Testis (tissue), 3 donors: ENCODE data around the gene CLDND2. TPM values are rescaled to one million over a fixed set of nuclear protein-coding genes. Genes with fewer than 3 reads are reported as not detected.

ENCODE experiments used
- DNase-seq: peaks from one replicate; pipeline ENCODE4 v3.0.0-alpha.2; 2019
- H3K27ac ChIP-seq, 2 donors: fragments of 200-600 bp; sonication (generic); one replicate each; pipeline ENCODE4 v1.5.1; 2019
- H3K27me3 ChIP-seq: fragments of 200-600 bp; sonication (generic); one replicate; pipeline ENCODE4 v1.5.1; 2019
- H3K36me3 ChIP-seq: fragments of 200-600 bp; sonication (generic); one replicate; pipeline ENCODE4 v1.5.1; 2017; ENCODE audit warnings: low read depth; ENCODE audit errors: missing control alignments
- H3K4me1 ChIP-seq: fragments of 200-600 bp; sonication (generic); one replicate; pipeline ENCODE4 v1.5.1; 2019
- H3K4me3 ChIP-seq, 2 donors: fragments of 200-600 bp; sonication (generic); one replicate each; pipeline ENCODE4 v1.5.1; 2017 to 2019
- H3K9me3 ChIP-seq: fragments of 200-600 bp; sonication (generic); one replicate; pipeline ENCODE4 v1.5.1; 2017
- POLR2A ChIP-seq: fragments of 450-650 bp; IDR thresholded peaks from one replicate; pipeline ENCODE4 v1.6.1; 2017; ENCODE audit warnings: antibody characterized with exemption, mild to moderate bottlenecking, moderate library complexity
- WGBS, 2 donors: methylation state at CpG; one replicate each; pipeline ENCODE4 v1.1.5; 2018; 5-methylcytosine and 5-hydroxymethylcytosine counted together
- intact Hi-C: fragments of 100-400 bp; cut with DNase I; formaldehyde crosslinking; loops from one replicate; pipeline ENCODE4 v1.15.1; 2023; ENCODE audit warnings: low total_unique reads
- polyA plus RNA-seq: library from polyadenylated mRNA; stranded (reverse); fragments of 350-450 nt; fragmentation: Illumina TruSeq; extraction: RNeasy Lipid Tissue Mini Kit (QIAGEN cat#74804); gene quantifications from one replicate; pipeline ENCODE4 v1.2.3, GENCODE V29; 2014; ENCODE audit warnings: low read depth, low replicate concordance; ENCODE audit not compliant: insufficient read depth
- total RNA-seq, 2 donors: library from RNA; depleted of rRNA; stranded (reverse); fragments of >200 nt; gene quantifications; one replicate each; pipeline ENCODE4 v1.2.3, GENCODE V29; 2016
- TF ChIP-seq, protein P1 (sequence below), 3 experiments: fragments of 450-650 bp in 2 of 3; fragments of 200-600 bp in 1 of 3; sonication (generic) in 1 of 3; IDR thresholded peaks; one replicate each; pipeline ENCODE4 v1.5.1; 2016 to 2019; ENCODE audit warnings: antibody characterized with exemption in 3 of 3, mild to moderate bottlenecking in 2 of 3, moderate library complexity in 1 of 3

The CLDND2 gene
- total and polyA plus RNA-seq, 3 donors from 2014 or later: 10.0 to 41.2 (median 26.4) TPM

DNA sequence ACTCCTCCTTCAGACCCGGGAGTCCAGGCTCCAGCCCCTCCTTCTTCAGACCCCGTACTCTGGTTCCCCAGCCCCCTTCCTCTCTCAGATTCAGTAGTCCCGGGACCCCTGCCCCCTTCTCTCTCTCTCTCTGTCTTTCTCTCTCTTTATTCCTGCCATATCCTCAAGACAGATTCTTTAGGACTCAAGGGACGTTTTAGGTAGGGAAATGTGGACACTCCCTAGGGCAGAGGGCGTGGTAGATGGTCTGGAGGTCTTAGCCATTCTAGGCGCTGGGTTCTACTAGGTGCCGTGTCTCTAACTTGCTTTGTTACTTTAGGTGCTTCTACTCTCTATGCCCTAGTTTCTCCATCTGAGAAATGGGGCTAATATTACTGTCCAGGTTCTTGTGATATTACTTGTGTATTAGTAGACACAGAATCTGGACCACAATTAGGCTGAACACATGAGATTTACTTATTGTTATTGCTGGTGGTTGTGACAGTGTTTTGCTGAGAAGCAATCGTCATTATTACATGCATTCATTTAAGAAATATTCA is 22.3 kb upstream of the CLDND2 start:
- Histone ChIP-seq H3K4me3 (peak overlapping the region in 1 of 2 donors; percentile 27), H3K36me3 (no peaks in the 10 kb centered on the region), H3K27ac (no peak overlapping the region), H3K27me3 (no peaks in the 10 kb centered on the region), H3K4me1 (peaks cover 5% of the 10 kb centered on the region), H3K9me3 (no peaks in the 10 kb centered on the region)
- no peak for DNase-seq
- 29 to 47% methylated on average over 8 of the region's 8 CpGs for WGBS, 2 donors
- intact Hi-C loops: no loop called here
- no peak for TF ChIP-seq POLR2A
- TF ChIP-seq, protein P1, sequence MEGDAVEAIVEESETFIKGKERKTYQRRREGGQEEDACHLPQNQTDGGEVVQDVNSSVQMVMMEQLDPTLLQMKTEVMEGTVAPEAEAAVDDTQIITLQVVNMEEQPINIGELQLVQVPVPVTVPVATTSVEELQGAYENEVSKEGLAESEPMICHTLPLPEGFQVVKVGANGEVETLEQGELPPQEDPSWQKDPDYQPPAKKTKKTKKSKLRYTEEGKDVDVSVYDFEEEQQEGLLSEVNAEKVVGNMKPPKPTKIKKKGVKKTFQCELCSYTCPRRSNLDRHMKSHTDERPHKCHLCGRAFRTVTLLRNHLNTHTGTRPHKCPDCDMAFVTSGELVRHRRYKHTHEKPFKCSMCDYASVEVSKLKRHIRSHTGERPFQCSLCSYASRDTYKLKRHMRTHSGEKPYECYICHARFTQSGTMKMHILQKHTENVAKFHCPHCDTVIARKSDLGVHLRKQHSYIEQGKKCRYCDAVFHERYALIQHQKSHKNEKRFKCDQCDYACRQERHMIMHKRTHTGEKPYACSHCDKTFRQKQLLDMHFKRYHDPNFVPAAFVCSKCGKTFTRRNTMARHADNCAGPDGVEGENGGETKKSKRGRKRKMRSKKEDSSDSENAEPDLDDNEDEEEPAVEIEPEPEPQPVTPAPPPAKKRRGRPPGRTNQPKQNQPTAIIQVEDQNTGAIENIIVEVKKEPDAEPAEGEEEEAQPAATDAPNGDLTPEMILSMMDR (IDR thresholded peaks at IDR 0.05): no peak

DNA sequence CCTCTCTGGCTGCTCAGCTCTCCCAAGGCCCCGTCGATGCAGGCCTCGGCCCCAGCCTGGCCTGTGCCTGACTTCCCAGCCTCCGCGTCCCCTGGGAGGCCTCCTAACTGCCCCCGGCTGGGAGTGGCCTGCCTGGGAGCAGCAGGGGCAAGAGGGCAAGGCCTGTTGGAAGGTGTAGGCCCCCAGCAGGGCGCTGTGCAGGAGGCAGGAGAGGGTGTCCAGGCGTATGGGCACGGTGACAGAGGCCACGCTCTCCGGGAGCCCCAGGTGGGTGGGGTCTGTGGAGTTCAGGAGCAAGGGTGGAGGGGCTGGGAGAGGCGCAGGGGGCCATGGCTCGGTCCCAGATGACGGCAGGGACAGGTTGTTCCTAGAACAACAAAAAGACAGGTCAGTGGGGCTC is 20.3 kb upstream of the CLDND2 start:
- Histone ChIP-seq H3K4me3 (no peak overlapping the region), H3K9me3 (no peaks in the 10 kb centered on the region), H3K27me3 (no peaks in the 10 kb centered on the region), H3K36me3 (no peaks in the 10 kb centered on the region), H3K4me1 (peaks cover 5% of the 10 kb centered on the region), H3K27ac (no peak overlapping the region)
- DNase-seq: no peak
- intact Hi-C loops: no loop called here
- 74 to 86% methylated on average over 2 to 14 of the region's 14 CpGs for WGBS, 2 donors
- TF ChIP-seq, protein P1 (IDR thresholded peaks at IDR 0.05): no peak
- TF ChIP-seq POLR2A: no peak

DNA sequence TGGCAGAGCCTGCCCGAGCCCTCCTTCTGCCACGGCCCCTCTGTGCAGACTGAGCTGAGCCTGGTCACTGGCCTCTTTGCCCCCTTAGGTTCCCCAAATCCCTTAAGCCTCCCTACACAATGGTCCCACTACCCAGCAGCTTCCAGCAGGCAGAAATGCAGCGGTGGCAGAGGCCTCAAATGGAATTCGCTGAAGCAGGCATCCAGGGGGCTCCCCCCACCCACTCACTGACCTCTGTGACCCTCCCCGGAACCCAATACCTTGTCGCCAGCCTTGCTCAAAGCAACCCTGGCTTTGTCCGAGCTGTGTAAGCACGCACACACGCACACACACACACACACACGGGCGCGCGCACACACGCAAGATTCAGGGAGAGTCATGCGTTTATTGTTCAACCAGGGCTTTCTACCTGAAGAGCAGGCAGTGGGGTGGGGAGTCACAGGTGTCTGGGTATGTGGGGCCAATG is 19.2 kb upstream of the CLDND2 start, which contains the start of gene LIM2:
Gene LIM2, minus strand, starts transcription at position 51 of the 466 bp plus-strand sequence. CDS start 531 bp downstream, outside the sequence.
- no peaks in the 10 kb centered on the region for H3K27me3 ChIP-seq
- DNase-seq: no peak
- no peak within 1 kb of the TSS for H3K27ac ChIP-seq
- no peaks in the 10 kb centered on the region for H3K4me1 ChIP-seq
- intact Hi-C loops: no loop called here
- H3K36me3 ChIP-seq: no peaks in the 10 kb centered on the region
- no peaks in the 10 kb centered on the region for H3K9me3 ChIP-seq
- no peak for TF ChIP-seq POLR2A
- TF ChIP-seq, protein P1 (IDR thresholded peaks at IDR 0.05): no peak
- 84 to 88% methylated on average over 13 to 15 of the region's 15 CpGs for WGBS, 2 donors
- H3K4me3 ChIP-seq: no peak within 1 kb of the TSS

DNA sequence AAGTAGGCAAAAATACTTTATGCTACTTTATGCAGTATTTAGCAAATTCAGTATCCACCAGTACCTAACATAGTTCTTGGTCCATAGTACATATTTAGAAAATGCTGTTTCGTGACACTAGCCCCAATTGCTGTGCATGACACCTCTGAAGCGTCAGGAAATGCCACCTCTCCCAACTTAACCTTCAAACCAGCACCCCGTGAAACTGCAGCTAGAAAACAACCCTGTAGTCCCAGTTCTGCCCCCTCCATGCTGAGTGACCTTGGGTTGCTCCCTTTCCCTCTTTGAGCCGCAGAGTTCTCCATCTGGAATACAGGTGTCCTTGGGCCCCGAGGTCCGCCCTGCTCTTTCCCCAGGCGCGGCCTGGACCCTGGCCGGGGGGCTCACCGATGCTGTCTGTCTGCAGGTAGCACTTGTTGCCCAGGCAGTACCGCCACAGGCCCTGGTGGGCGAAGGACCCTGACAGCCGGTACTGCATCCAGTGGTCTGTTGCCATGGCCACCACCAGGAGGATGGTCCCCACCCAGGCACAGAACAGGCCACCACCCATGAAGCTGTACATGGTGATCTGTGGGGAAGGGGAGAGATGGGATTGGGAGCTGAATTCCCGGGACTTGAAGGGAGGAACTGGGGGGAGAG is 18.2 kb upstream of the CLDND2 start:
- DNase-seq: no peak
- no peaks in the 10 kb centered on the region for H3K9me3 ChIP-seq
- H3K4me1 ChIP-seq: no peaks in the 10 kb centered on the region
- no peak overlapping the region for H3K4me3 ChIP-seq
- WGBS, 2 donors: 73 to 77% methylated on average over 12 to 14 of the region's 14 CpGs
- intact Hi-C loops: no loop called here
- TF ChIP-seq POLR2A: no peak
- TF ChIP-seq, protein P1 (IDR thresholded peaks at IDR 0.05): no peak
- no peaks in the 10 kb centered on the region for H3K36me3 ChIP-seq
- no peak overlapping the region for H3K27ac ChIP-seq
- no peaks in the 10 kb centered on the region for H3K27me3 ChIP-seq
